GM23248 (cell line): Measurements from ENCODE around the gene IRF4. TPM values are rescaled to one million over a fixed set of nuclear protein-coding genes. Genes with fewer than 3 reads are reported as not detected.

Source experiments
- DNase-seq: peaks from one replicate; pipeline ENCODE4 v3.0.0-alpha.2; 2015
- H2AFZ ChIP-seq: fragments of 200-600 bp; sonication (generic); 2 replicates; pipeline ENCODE4 v1.6.1; 2016; ENCODE audit warnings: antibody characterized with exemption
- H3F3A ChIP-seq: fragments of 200-600 bp; sonication (generic); 2 replicates; pipeline ENCODE4 v1.6.1; 2016; ENCODE audit warnings: mild to moderate bottlenecking, antibody characterized with exemption, mixed run types; ENCODE audit not compliant: insufficient read depth
- H3K27ac ChIP-seq: fragments of 200-600 bp; sonication (generic); 2 replicates; pipeline ENCODE4 v1.5.1; 2016; ENCODE audit warnings: mild to moderate bottlenecking
- H3K27me3 ChIP-seq: fragments of 200-600 bp; sonication (generic); replicated peaks from 2 replicates; pipeline ENCODE4 v1.6.1; 2016; ENCODE audit warnings: mild to moderate bottlenecking; ENCODE audit not compliant: insufficient read depth
- H3K36me3 ChIP-seq: fragments of 200-600 bp; sonication (generic); 2 replicates; pipeline ENCODE4 v1.6.1; 2016; ENCODE audit warnings: low read depth, mild to moderate bottlenecking
- H3K4me1 ChIP-seq: fragments of 200-600 bp; sonication (generic); 2 replicates; pipeline ENCODE4 v1.6.1; 2016; ENCODE audit warnings: mild to moderate bottlenecking; ENCODE audit not compliant: insufficient read depth
- H3K4me2 ChIP-seq: fragments of 200-600 bp; sonication (generic); one replicate; pipeline ENCODE4 v1.6.1; 2016; ENCODE audit warnings: mild to moderate bottlenecking; ENCODE audit not compliant: unreplicated experiment
- H3K4me3 ChIP-seq: fragments of 200-600 bp; sonication (generic); 2 replicates; pipeline ENCODE4 v1.5.1; 2016; ENCODE audit warnings: mild to moderate bottlenecking
- H3K79me2 ChIP-seq: fragments of 200-600 bp; sonication (generic); 2 replicates; pipeline ENCODE4 v1.6.1; 2016; ENCODE audit warnings: mild to moderate bottlenecking; ENCODE audit not compliant: insufficient read depth
- H3K9ac ChIP-seq: fragments of 200-600 bp; sonication (generic); 2 replicates; pipeline ENCODE4 v1.6.1; 2016; ENCODE audit warnings: mild to moderate bottlenecking
- H3K9me2 ChIP-seq: fragments of 200-600 bp; sonication (generic); 2 replicates; pipeline ENCODE4 v1.6.1; 2016; ENCODE audit warnings: mixed run types, mild to moderate bottlenecking, moderate library complexity; ENCODE audit not compliant: insufficient read depth
- H3K9me3 ChIP-seq: fragments of 200-600 bp; sonication (generic); one replicate; pipeline ENCODE4 v1.6.1; 2017; ENCODE audit warnings: low read depth
- H4K20me1 ChIP-seq: fragments of 200-600 bp; sonication (generic); 2 replicates; pipeline ENCODE4 v1.6.0; 2016; ENCODE audit not compliant: insufficient read depth
- EZH2 ChIP-seq: fragments of 200-600 bp; sonication (generic); IDR thresholded peaks from 2 replicates; pipeline ENCODE4 v1.6.1; 2018; ENCODE audit warnings: antibody characterized with exemption, mild to moderate bottlenecking; ENCODE audit not compliant: insufficient read depth, poor library complexity, severe bottlenecking
- EZH2phosphoT487 ChIP-seq: fragments of 200-600 bp; sonication (generic); IDR thresholded peaks from 2 replicates; pipeline ENCODE4 v1.6.1; 2018; ENCODE audit warnings: antibody characterized with exemption, moderate library complexity, mild to moderate bottlenecking, low read depth; ENCODE audit not compliant: insufficient read depth
- WGBS, 2 experiments: methylation state at CpG; one replicate each; pipeline ENCODE4 v1.1.6; 2015 to 2017; ENCODE audit warnings: low lambda C conversion rate in 2 of 2, low coverage in 1 of 2; ENCODE audit errors: missing lambda C conversion rate in 2 of 2; 5-methylcytosine and 5-hydroxymethylcytosine counted together
- in situ Hi-C: fragments of 300-500 bp; cut with MboI; formaldehyde crosslinking; loops from 2 replicates; pipeline ENCODE4 v1.15.0; 2020
- polyA plus RNA-seq: library from polyadenylated mRNA; unstranded; fragments of >200 nt; fragmentation: Nextera tagmentation; extraction: Ambion mirVana; gene quantifications from 2 replicates; pipeline ENCODE4 v1.2.1, GENCODE V29; 2016
- total RNA-seq: library from RNA; depleted of rRNA; stranded (reverse); fragments of >200 nt; shearing (Covaris generic); gene quantifications from 2 replicates; pipeline ENCODE4 v1.2.3, GENCODE V29; 2014

The IRF4 gene
- total and polyA plus RNA-seq, 2 experiments from 2014 or later, result 0.23 TPM; not detected in 1

DNA sequence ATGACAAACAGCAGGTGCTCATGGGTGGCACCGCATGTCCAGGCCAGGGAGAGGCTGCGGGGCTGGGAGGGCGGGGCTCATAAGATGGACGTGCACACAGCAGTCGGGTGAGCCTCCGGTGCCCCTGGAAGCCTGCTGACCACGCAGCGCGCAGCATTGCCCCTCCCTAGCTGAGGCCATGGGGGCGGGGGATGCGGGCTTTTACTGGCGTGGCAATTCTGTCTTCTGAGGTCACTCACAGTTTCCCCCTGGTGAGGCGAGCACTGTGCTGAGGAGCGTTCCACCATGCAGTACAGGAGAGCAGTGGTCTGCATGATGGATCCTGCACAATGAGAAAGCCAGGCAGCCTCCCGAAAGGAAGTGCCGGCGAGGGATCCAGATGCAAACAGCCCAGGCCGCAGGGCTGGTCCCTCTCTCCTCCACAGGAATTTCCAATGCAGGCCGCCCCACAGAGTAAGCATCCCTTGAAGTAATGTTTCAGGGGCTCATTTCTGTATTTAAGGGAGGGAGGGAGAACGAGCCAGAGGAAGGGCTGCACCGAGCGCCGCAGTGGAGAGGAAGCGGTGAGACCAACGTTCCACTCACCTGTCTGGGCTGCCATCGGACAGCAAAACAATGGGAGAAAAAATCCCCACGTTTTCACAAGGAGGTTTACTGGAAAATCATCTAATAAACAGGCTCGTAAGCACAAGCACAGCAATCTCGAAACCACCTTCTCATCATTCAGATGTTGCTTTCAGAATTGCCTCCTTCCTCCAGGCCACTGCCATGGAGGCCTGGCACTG lies 56.0 kb downstream of the IRF4 start:
- Histone ChIP-seq H3K36me3 (no peaks in the 10 kb centered on the region), H3K9me2 (no peaks in the 10 kb centered on the region), H3K9me3 (no peaks in the 10 kb centered on the region), H2AFZ (no peak overlapping the region), H3K4me2 (no peak overlapping the region), H3K9ac (no peak overlapping the region), H3K27me3 (peaks cover 12% of the 10 kb centered on the region), H3K27ac (no peak overlapping the region), H4K20me1 (no peaks in the 10 kb centered on the region), H3F3A (no peaks in the 10 kb centered on the region), H3K79me2 (no peaks in the 10 kb centered on the region), H3K4me1 (0 out of 2 replicates have a peak, but pooled peaks cover 2% of the 10 kb centered on the region), H3K4me3 (no peak overlapping the region)
- in situ Hi-C loops, result no loop called here
- WGBS, 2 experiments, result 67 to 71% methylated on average over 20 to 29 of the region's 29 CpGs
- no peak for DNase-seq
- TF ChIP-seq EZH2phosphoT487, result no peak
- no peak for TF ChIP-seq EZH2

DNA sequence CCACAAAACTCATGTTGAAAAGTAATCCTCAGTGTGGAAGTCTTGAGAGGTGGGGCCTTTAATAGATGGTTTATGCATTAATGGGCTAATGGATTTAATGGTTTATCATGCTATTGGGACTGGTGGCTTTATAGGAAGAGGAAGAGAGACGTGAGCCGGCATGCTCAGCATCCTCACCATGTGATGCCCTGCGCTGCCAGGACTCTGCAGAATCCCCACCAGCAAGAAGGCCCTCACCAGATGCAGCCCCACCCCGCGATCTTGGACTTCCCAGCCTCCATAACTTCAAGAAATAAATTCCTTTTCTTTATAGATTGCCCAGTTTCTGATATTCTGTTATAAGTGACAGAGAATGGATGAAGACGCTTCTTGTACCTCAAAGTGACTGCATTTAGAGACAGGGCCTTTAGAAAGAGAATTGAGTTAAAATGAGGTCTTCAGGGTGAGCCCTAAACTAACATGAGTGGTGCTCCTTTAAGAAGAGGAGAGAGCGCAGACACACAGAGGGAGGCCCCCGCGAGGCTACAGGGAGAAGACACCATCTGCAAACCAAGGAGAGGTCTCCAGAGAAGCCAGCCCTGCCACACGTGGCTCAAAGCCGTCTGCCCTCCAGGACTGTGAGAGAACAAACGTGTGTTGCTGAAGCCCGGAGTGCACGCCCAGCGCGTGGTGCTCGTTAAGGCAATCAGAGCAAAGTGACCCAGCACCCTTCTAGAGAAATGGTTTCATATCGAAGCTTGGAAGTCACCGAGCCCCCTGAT lies 56.9 kb downstream of the IRF4 start:
- Histone ChIP-seq H4K20me1 (no peaks in the 10 kb centered on the region), H2AFZ (no peak overlapping the region), H3K9me2 (no peaks in the 10 kb centered on the region), H3K4me3 (no peak overlapping the region), H3K27me3 (peaks cover 16% of the 10 kb centered on the region), H3K9ac (no peak overlapping the region), H3K9me3 (no peaks in the 10 kb centered on the region), H3K27ac (no peak overlapping the region), H3K36me3 (no peaks in the 10 kb centered on the region), H3K79me2 (no peaks in the 10 kb centered on the region), H3K4me1 (0 out of 2 replicates have a peak, but pooled peaks cover 4% of the 10 kb centered on the region), H3F3A (no peaks in the 10 kb centered on the region), H3K4me2 (no peak overlapping the region)
- in situ Hi-C loops, result no loop called here
- no peak for DNase-seq
- TF ChIP-seq EZH2 (no peak), EZH2phosphoT487 (no peak)
- WGBS, 2 experiments, result 39 to 45% methylated on average over 19 of the region's 19 CpGs

DNA sequence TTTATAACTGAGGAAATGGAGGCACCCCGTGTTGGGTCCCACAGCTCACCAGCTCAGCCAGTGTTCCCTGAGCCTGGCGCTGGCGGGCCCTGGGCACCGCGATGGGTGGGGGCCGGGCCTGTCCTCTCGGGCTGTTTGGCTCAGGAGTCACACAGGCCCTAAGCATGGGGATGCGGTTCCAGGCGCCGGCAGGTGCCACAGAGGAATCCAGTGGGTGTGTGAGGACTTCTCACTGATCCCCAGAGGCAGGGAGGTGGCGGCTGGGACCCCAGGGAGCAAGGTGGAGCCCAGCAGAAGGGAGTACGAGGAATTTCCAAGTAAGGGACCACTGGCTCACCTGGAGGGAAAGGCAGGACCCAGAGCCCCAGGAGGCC lies 57.5 kb downstream of the IRF4 start:
- in situ Hi-C loops, result no loop called here
- no peak for TF ChIP-seq EZH2
- no peak for TF ChIP-seq EZH2phosphoT487
- H3K36me3 ChIP-seq, result no peaks in the 10 kb centered on the region
- no peaks in the 10 kb centered on the region for H3F3A ChIP-seq
- WGBS, 2 experiments, result 69 to 72% methylated on average over 12 of the region's 12 CpGs
- 0 out of 2 replicates have a peak, but pooled peaks cover 4% of the 10 kb centered on the region for H3K4me1 ChIP-seq
- H3K27me3 ChIP-seq, result peaks cover 22% of the 10 kb centered on the region
- DNase-seq, result no peak
- no peaks in the 10 kb centered on the region for H3K9me2 ChIP-seq
- no peak overlapping the region for H3K27ac ChIP-seq
- no peak overlapping the region for H3K4me3 ChIP-seq
- no peak overlapping the region for H3K9ac ChIP-seq
- H3K79me2 ChIP-seq, result no peaks in the 10 kb centered on the region
- H4K20me1 ChIP-seq, result no peaks in the 10 kb centered on the region
- H2AFZ ChIP-seq, result no peak overlapping the region
- H3K4me2 ChIP-seq, result no peak overlapping the region
- no peaks in the 10 kb centered on the region for H3K9me3 ChIP-seq

DNA sequence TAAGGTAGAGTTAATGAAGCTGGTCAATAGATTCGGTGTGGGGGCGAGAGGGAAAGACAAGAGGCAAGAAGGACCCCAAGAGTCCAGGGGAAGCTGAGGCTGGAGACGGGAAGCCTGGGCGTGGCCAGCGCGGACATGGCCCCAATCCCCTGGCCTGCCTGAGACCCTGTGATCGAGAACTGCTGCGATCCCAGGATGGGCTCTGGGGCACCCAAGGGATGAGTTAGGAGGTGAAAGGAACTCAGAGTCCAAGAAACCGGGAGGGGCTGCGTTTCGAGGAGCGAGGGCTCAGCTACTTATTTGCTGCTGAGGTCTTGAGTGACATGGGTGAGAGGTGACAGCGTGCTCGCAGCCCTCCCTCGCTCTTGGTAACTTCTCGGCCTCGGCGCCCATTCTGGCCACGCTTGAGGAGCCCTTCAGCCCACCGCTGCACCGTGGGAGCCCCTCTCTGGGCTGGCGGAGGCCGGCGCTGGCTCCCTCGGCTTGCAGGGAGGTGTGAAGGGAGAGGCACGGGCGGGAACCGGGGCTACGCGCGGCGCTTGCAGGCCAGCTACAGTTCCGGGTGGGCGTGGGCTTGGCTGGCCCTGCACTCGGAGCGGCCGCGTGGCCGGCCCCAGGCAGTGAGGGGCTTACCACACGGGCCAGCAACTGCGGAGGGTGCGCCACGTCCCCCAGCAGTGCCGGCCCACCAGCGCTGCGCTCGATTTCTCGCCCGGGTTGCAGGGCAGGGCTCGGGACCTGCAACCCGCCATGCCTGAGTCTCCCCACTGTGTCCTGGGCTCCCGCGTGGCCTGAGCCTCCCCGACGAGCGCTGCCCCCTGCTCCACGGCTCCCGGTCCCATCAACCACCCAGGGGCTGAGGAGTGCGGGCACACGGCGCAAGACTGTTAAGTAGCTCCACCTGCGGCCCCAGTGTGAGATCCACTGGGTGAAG lies 58.2 kb downstream of the IRF4 start:
- Histone ChIP-seq H3K4me2 (no peak overlapping the region), H3K4me1 (0 out of 2 replicates have a peak, but pooled peaks cover 4% of the 10 kb centered on the region), H3K9me3 (no peaks in the 10 kb centered on the region), H3K36me3 (no peaks in the 10 kb centered on the region), H3K9me2 (no peaks in the 10 kb centered on the region), H3K79me2 (no peaks in the 10 kb centered on the region), H3F3A (no peaks in the 10 kb centered on the region), H3K9ac (no peak overlapping the region), H3K4me3 (no peak overlapping the region), H3K27ac (no peak overlapping the region), H3K27me3 (peaks cover 29% of the 10 kb centered on the region), H4K20me1 (no peaks in the 10 kb centered on the region), H2AFZ (no peak overlapping the region)
- in situ Hi-C loops, result no loop called here
- DNase-seq, result no peak
- 82 to 88% methylated on average over 35 to 54 of the region's 62 CpGs for WGBS, 2 experiments
- TF ChIP-seq EZH2 (no peak), EZH2phosphoT487 (no peak)
